ENCODE results near the gene PSRC1. TPM values are rescaled to one million over a fixed set of nuclear protein-coding genes. Genes with fewer than 3 reads are reported as not detected.

The PSRC1 gene
- polyA plus RNA-seq, 1 experiment, result 25.9 TPM

DNA sequence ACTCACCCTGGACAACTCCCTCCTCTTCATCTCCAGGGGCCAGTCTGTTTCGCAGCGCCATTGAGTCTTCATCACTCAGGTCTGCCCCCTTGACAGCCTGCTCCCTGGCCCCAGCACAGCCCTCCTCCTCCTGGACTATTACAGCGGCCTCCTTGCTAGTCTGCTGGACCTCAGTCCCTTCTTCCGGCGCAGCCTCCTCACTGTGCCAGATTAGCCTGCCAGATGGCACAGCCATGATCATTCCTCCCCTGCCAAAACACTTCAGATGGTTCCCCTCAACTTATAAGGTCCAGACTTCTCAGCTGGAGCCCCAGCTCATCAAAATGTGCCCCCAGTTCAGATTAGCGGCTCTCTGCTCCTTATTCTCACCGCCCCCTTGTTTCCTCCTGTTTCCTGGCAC, 40.6 kb downstream of the PSRC1 start:
- POLR2A ChIA-PET, result no interaction called here
- no peaks in the 10 kb centered on the region for H3K27me3 ChIP-seq (ENCODE audit: control insufficient read depth, insufficient read depth, low read length)
- CTCF ChIA-PET, result interaction anchor here (1.4 kb wide), 1 partner anchor 22 kb away, joined by 3 read pairs; no protein-coding TSS in a partner anchor
- no peak for DNase-seq (ENCODE audit: low read depth)
- H3K4me3 ChIP-seq (ENCODE audit: low read depth, low read length), result no peak overlapping the region
- TF ChIP-seq, protein P1, sequence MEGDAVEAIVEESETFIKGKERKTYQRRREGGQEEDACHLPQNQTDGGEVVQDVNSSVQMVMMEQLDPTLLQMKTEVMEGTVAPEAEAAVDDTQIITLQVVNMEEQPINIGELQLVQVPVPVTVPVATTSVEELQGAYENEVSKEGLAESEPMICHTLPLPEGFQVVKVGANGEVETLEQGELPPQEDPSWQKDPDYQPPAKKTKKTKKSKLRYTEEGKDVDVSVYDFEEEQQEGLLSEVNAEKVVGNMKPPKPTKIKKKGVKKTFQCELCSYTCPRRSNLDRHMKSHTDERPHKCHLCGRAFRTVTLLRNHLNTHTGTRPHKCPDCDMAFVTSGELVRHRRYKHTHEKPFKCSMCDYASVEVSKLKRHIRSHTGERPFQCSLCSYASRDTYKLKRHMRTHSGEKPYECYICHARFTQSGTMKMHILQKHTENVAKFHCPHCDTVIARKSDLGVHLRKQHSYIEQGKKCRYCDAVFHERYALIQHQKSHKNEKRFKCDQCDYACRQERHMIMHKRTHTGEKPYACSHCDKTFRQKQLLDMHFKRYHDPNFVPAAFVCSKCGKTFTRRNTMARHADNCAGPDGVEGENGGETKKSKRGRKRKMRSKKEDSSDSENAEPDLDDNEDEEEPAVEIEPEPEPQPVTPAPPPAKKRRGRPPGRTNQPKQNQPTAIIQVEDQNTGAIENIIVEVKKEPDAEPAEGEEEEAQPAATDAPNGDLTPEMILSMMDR (IDR thresholded peaks at IDR 0.05; ENCODE audit: insufficient read depth, low read depth, low read length), result no peak
- peaks cover 17% of the 10 kb centered on the region for H3K36me3 ChIP-seq (ENCODE audit: control insufficient read depth, insufficient read depth, low read length)

DNA sequence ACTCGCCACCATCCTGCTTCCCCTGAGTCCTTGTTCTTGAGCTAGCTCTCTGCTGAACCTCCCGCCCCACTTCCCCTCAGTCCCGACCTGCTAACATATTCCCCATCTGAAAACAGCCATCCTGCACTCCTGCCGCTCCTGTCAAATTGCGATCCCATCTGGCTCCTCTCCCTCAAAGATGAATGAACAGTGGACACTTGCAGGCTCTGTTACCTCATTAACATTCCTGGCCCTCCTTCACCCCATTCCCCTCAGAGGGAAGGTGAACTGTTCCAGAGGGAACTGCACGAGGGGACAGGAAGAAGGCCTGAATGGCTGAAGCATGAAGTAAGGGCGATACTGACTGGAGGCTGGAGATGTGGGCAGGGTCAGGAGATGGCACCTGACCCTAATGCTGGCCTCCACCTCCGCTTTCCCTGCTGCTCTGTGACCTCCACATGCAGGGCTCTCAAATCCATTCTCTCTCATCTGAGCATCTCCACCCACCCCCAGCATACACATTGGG, 41.1 kb downstream of the PSRC1 start:
- ChIA-PET CTCF (interaction anchor here (1.4 to 3.0 kb wide), 2 partner anchors 12 to 22 kb away, joined by 3 to 10 read pairs; no protein-coding TSS in a partner anchor), POLR2A (no interaction called here)
- H3K27me3 ChIP-seq (ENCODE audit: control insufficient read depth, insufficient read depth, low read length), result no peaks in the 10 kb centered on the region
- no peak overlapping the region for H3K4me3 ChIP-seq (ENCODE audit: low read depth, low read length)
- no peak for DNase-seq (ENCODE audit: low read depth)
- peaks cover 22% of the 10 kb centered on the region for H3K36me3 ChIP-seq (ENCODE audit: control insufficient read depth, insufficient read depth, low read length)
- TF ChIP-seq, protein P1 (IDR thresholded peaks at IDR 0.05; ENCODE audit: insufficient read depth, low read depth, low read length), result no peak

DNA sequence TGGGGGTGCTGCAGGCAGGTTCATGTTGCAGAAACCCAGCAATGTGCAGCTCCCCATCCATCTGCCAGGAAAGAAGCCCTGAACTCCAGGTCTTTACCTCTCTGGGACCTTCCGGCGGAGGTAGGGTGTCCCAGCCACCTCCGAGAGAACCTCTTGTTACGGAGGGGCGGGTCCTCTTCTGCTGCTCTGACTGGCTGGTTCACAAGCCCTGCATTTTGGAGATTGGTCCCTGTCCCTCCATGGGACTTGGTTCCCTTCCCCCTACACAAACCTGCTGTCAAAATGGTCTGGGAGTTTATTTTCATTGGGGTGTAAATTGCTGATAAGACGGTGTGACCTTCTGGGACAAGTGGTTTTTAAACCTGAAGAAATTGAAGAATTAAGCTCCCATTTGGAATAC, 41.6 kb downstream of the PSRC1 start:
- no peak for DNase-seq (ENCODE audit: low read depth)
- Histone ChIP-seq H3K36me3 (ENCODE audit: control insufficient read depth, insufficient read depth, low read length) (peaks cover 27% of the 10 kb centered on the region), H3K27me3 (ENCODE audit: control insufficient read depth, insufficient read depth, low read length) (no peaks in the 10 kb centered on the region), H3K4me3 (ENCODE audit: low read depth, low read length) (no peak overlapping the region)
- TF ChIP-seq, protein P1 (IDR thresholded peaks at IDR 0.05; ENCODE audit: insufficient read depth, low read depth, low read length), result no peak
- CTCF ChIA-PET, result interaction anchor here (1.4 to 3.0 kb wide), 5 partner anchors 10 to 291 kb away, joined by 3 to 21 read pairs (median 10); partner anchors contain the start of gene CELSR2
- POLR2A ChIA-PET, result no interaction called here

DNA sequence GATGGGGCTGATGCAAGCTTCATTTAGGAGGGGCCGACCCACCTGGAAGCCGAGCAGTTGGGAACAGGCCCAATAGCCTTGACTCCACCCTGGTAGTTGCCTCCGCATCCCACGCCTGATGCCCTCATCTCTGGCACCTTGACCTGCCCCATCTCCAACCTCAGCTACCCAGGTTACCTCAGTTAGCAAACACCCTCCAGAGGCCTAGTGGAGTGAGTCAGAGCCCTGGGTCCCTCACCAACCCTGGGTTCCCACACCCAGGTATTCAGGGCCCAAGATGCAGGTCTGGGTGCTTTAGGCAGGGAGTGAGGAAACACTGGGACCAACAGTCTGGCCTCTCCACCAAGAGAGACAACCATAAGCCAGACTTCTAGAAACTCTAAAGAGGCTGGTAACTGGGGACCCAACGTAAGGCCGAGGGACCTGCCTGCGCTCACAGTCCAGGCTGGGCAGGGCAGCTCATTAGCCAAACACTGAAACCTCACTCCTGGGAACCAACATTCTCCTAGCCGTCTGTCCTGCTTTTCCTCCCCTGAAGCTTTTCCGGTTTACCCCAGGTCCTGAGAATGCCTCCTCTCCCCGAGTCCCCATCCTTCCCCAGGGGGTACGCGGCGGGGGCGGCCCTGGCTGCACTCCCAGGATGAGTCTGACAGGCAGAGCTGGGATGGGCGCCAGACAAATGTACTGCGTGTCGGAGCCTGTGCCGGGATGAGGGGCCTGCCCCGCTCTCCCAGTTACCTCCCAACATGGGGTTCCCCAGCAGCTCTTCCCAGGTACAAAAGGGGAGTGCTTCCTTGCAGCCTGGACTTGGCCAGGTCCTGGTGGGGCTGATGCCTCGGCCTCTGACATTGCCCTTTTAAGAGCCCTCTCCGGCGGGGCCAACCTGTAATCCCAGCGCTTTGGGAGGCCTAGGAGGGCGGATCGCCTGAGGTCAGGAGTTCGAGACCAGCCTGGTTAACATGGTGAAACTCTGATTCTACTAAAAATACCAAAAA, 42.5 kb downstream of the PSRC1 start:
- H3K36me3 ChIP-seq (ENCODE audit: control insufficient read depth, insufficient read depth, low read length), result peaks cover 36% of the 10 kb centered on the region
- no peaks in the 10 kb centered on the region for H3K27me3 ChIP-seq (ENCODE audit: control insufficient read depth, insufficient read depth, low read length)
- TF ChIP-seq, protein P1 (IDR thresholded peaks at IDR 0.05; ENCODE audit: insufficient read depth, low read depth, low read length), result no peak
- ChIA-PET CTCF (interaction anchor here (1.1 to 3.0 kb wide), 8 partner anchors 9 to 292 kb away, joined by 3 to 21 read pairs (median 8); partner anchors contain the start of genes CELSR2 and SORT1), POLR2A (no interaction called here)
- DNase-seq (ENCODE audit: low read depth), result peak; percentile 21
- no peak overlapping the region for H3K4me3 ChIP-seq (ENCODE audit: low read depth, low read length)

Measured in BJ (cell line).